ENCODE results near the gene TMPRSS4.
"Not testable (repeated sequence)": the region's sequence is repeated elsewhere in the genome, so short reads cannot be mapped to it uniquely, and the experiment has no call there.

Gene TMPRSS4

GRCh38 chr11:118056806-118057205 is 20.1 kb upstream of the TMPRSS4 start:
- DNase-seq (ENCODE audit: low read depth), result no peak

GRCh38 chr11:118057251-118058145 is 19.4 kb upstream of the TMPRSS4 start:
- DNase-seq (ENCODE audit: low read depth), result no peak

- DNase-seq (ENCODE audit: low read depth), result no peak
Observed at GRCh38 chr11:118058311-118059245, 18.3 kb upstream of the TMPRSS4 start.

- DNase-seq (ENCODE audit: low read depth), result no peak
Observed at GRCh38 chr11:118059246-118059940, 17.5 kb upstream of the TMPRSS4 start.

GRCh38 chr11:118060081-118060661 is 16.7 kb upstream of the TMPRSS4 start:
- no peak for DNase-seq (ENCODE audit: low read depth)

GRCh38 chr11:118060869-118061268 is 16.0 kb upstream of the TMPRSS4 start:
- DNase-seq (ENCODE audit: low read depth), result no peak

- DNase-seq (ENCODE audit: low read depth), result no peak
Observed at GRCh38 chr11:118061586-118062125, 15.2 kb upstream of the TMPRSS4 start.

- not testable (repeated sequence) for DNase-seq (ENCODE audit: low read depth)
Observed at GRCh38 chr11:118062181-118062580, 14.7 kb upstream of the TMPRSS4 start.

- DNase-seq (ENCODE audit: low read depth), result not testable (repeated sequence)
Observed at GRCh38 chr11:118062631-118063030, 14.2 kb upstream of the TMPRSS4 start.

GRCh38 chr11:118064956-118065355 is 11.9 kb upstream of the TMPRSS4 start:
- no peak for DNase-seq (ENCODE audit: low read depth)

- no peak for DNase-seq (ENCODE audit: low read depth)
Observed at GRCh38 chr11:118065384-118065783, 11.5 kb upstream of the TMPRSS4 start.

- DNase-seq (ENCODE audit: low read depth), result no peak
Observed at GRCh38 chr11:118067006-118067405, 9.9 kb upstream of the TMPRSS4 start.

- no peak for DNase-seq (ENCODE audit: low read depth)
Observed at GRCh38 chr11:118068206-118068944, 8.5 kb upstream of the TMPRSS4 start.

- no peak for DNase-seq (ENCODE audit: low read depth)
Observed at GRCh38 chr11:118068945-118069612, 7.8 kb upstream of the TMPRSS4 start.

- DNase-seq (ENCODE audit: low read depth), result no peak
Observed at GRCh38 chr11:118071416-118072030, 5.4 kb upstream of the TMPRSS4 start.

- DNase-seq (ENCODE audit: low read depth), result no peak
Observed at GRCh38 chr11:118073554-118073953, 3.3 kb upstream of the TMPRSS4 start.

GRCh38 chr11:118074091-118074685 is 2.7 kb upstream of the TMPRSS4 start:
- no peak for DNase-seq (ENCODE audit: low read depth)

GRCh38 chr11:118074785-118075184 is 2.1 kb upstream of the TMPRSS4 start:
- no peak for DNase-seq (ENCODE audit: low read depth)

GRCh38 chr11:118078911-118079411 is 2.1 kb downstream of the TMPRSS4 start:
- no peak for DNase-seq (ENCODE audit: low read depth)

All from activated T-cell treated with anti-CD3 and anti-CD28 coated beads for 48 hours (primary cell).